Thymus (tissue), 11 donors: ENCODE measurements around the gene HOXC6. TPM values are rescaled to one million over a fixed set of nuclear protein-coding genes. Genes with fewer than 3 reads are reported as not detected.
"Not testable (repeated sequence)": the region's sequence is repeated elsewhere in the genome, so short reads cannot be mapped to it uniquely, and the experiment has no call there.

ENCODE experiments used
- DNase-seq, 9 donors: peaks; one replicate each; pipeline ENCODE4 v3.0.0-alpha.2; 2013; ENCODE audit warnings: low spot score in 9 of 9, low read depth in 6 of 9, missing footprints in 1 of 9
- H3K27ac ChIP-seq, 2 donors: one replicate each; pipeline ENCODE4 v1.5.1; 2013; ENCODE audit warnings: control low read depth in 1 of 2, low read depth in 1 of 2, low read length in 1 of 2, mild to moderate bottlenecking in 1 of 2, moderate library complexity in 1 of 2
- H3K27me3 ChIP-seq, 2 donors: one replicate each; pipeline ENCODE4 v1.5.1; 2013; ENCODE audit warnings: low read length in 1 of 2; ENCODE audit not compliant: control insufficient read depth in 2 of 2, insufficient read depth in 1 of 2
- H3K36me3 ChIP-seq, 2 donors: one replicate each; pipeline ENCODE4 v1.5.1; 2013; ENCODE audit warnings: low read length in 1 of 2, mild to moderate bottlenecking in 1 of 2, moderate library complexity in 1 of 2; ENCODE audit not compliant: control insufficient read depth in 2 of 2, insufficient read depth in 2 of 2
- H3K4me1 ChIP-seq, 2 donors: one replicate each; pipeline ENCODE4 v1.5.1; 2013; ENCODE audit warnings: low read length in 2 of 2; ENCODE audit not compliant: control insufficient read depth in 2 of 2, insufficient read depth in 2 of 2
- H3K4me3 ChIP-seq, 2 donors: one replicate each; pipeline ENCODE4 v1.5.1; 2013; ENCODE audit warnings: low read length in 2 of 2, control low read depth in 1 of 2, mild to moderate bottlenecking in 1 of 2
- H3K9me3 ChIP-seq, 2 donors: one replicate each; pipeline ENCODE4 v1.5.1; 2013; ENCODE audit warnings: low read length in 1 of 2, mild to moderate bottlenecking in 1 of 2; ENCODE audit not compliant: control insufficient read depth in 2 of 2, insufficient read depth in 1 of 2
- WGBS: extraction: QIAGEN DNeasy Blood & Tissue Kit; methylation state at CpG from one replicate; pipeline ENCODE4 v1.1.7; 2013; 5-methylcytosine and 5-hydroxymethylcytosine counted together
- polyA plus RNA-seq: library from polyadenylated mRNA; stranded (reverse); fragments of 200-250 nt; gene quantifications from one replicate; pipeline ENCODE4 v1.2.3, GENCODE V29; 2013
- total RNA-seq: library from RNA; stranded (reverse); fragments of 120-200 nt; gene quantifications from one replicate; pipeline ENCODE4 v1.2.4, GENCODE V29; 2013
- donor health status: healthy.

The HOXC6 gene
- total and polyA plus RNA-seq, 2 donors = 0.14 to 0.43 TPM

- 66% methylated on average over 5 of the region's 5 CpGs for WGBS
- Histone ChIP-seq H3K4me1 (no peaks in the 10 kb centered on the region), H3K36me3 (no peaks in the 10 kb centered on the region), H3K9me3 (peaks cover 0 to 3% of the 10 kb centered on the region in 2 donors), H3K27ac (no peak overlapping the region), H3K4me3 (no peak overlapping the region), H3K27me3 (peaks cover 80 to 99% of the 10 kb centered on the region in 2 donors)
- DNase-seq = no peak
Observed at GRCh38 chr12:54038284-54038870, 10.1 kb downstream of the HOXC6 start.

DNA sequence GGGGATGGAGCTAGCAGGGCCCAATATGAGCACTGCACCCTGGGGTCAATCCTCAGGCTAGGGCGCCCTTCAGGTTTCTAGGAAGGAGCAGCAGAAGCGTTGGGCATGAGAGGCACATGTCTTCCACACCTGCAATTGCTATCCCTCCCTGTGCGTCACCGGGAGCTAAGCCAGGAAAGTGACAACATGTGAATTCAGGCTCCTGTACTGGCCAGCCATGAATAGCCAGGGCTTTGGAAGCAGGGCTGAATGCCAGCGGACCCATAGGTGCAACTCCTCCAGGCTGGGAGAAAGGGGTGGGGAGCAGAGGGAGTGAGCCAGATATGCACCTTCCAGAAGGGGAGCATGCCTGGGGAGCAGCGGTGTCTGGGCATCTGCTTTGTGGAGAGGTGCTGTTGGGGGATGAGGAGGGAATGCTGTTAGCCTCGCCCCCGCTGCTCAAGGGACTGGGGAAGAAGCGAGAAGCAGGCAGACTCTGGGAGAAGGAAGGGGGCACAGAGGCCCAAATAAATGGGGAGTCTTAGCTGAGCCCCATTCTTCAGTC lies 10.7 kb downstream of the HOXC6 start:
- no peak for DNase-seq
- Histone ChIP-seq H3K36me3 (no peaks in the 10 kb centered on the region), H3K27ac (no peak overlapping the region), H3K9me3 (peaks cover 0 to 3% of the 10 kb centered on the region in 2 donors), H3K4me1 (no peaks in the 10 kb centered on the region), H3K4me3 (no peak overlapping the region), H3K27me3 (peaks cover 74 to 99% of the 10 kb centered on the region in 2 donors)
- WGBS = 56% methylated on average over 9 of the region's 9 CpGs

GRCh38 chr12:54039417-54040147 lies 11.3 kb downstream of the HOXC6 start:
- DNase-seq = no peak
- Histone ChIP-seq H3K4me3 (no peak overlapping the region), H3K9me3 (peaks cover 0 to 3% of the 10 kb centered on the region in 2 donors), H3K4me1 (no peaks in the 10 kb centered on the region), H3K27ac (no peak overlapping the region), H3K27me3 (peaks cover 72 to 99% of the 10 kb centered on the region in 2 donors), H3K36me3 (no peaks in the 10 kb centered on the region)
- 31% methylated on average over 16 of the region's 16 CpGs for WGBS

- no peak for DNase-seq
- Histone ChIP-seq H3K4me1 (no peaks in the 10 kb centered on the region), H3K27me3 (peaks cover 71 to 99% of the 10 kb centered on the region in 2 donors), H3K36me3 (no peaks in the 10 kb centered on the region), H3K9me3 (peaks cover 0 to 3% of the 10 kb centered on the region in 2 donors), H3K4me3 (no peak overlapping the region), H3K27ac (no peak overlapping the region)
- 35% methylated on average over 4 of the region's 4 CpGs for WGBS
Observed at GRCh38 chr12:54040148-54040494, 11.9 kb downstream of the HOXC6 start.

DNA sequence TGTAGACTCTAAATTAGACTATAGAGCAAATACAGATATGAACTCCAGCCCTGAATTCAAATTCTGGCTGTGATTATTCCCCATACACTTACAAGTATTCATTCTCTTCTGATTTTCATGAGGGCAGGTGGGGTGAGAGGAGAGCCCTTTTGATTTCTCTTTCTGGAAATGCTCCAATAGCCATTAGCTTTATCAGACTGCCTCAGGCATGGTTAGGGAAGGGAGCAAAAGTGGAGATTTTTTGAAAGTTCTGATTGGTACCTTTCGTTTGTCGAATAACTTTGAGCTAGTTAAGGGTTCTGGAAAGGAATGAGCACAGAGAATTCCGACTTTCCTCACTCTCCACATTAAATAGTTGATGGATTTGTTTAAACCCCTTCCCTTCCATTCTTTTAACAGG lies 12.4 kb downstream of the HOXC6 start:
- Histone ChIP-seq H3K27me3 (peaks cover 66 to 99% of the 10 kb centered on the region in 2 donors), H3K4me1 (no peaks in the 10 kb centered on the region), H3K36me3 (no peaks in the 10 kb centered on the region), H3K4me3 (no peak overlapping the region), H3K27ac (no peak overlapping the region), H3K9me3 (peaks cover 0 to under 1% of the 10 kb centered on the region in 2 donors)
- 69% methylated on average over 3 of the region's 3 CpGs for WGBS
- no peak for DNase-seq

GRCh38 chr12:54041097-54041690 lies 13.0 kb downstream of the HOXC6 start:
- Histone ChIP-seq H3K27me3 (peaks cover 66 to 99% of the 10 kb centered on the region in 2 donors), H3K36me3 (no peaks in the 10 kb centered on the region), H3K9me3 (peaks cover 0 to 3% of the 10 kb centered on the region in 2 donors), H3K4me1 (no peaks in the 10 kb centered on the region), H3K4me3 (no peak overlapping the region), H3K27ac (no peak overlapping the region)
- DNase-seq = no peak
- WGBS = 54% methylated on average over 2 of the region's 2 CpGs

- DNase-seq, H3K27ac ChIP-seq, H3K9me3 ChIP-seq, H3K4me3 ChIP-seq, H3K36me3 ChIP-seq, H3K4me1 ChIP-seq: not testable (repeated sequence)
- H3K27me3 ChIP-seq = peaks cover 66 to 99% of the 10 kb centered on the region in 2 donors
- WGBS = 59% methylated on average over 6 of the region's 6 CpGs
Observed at GRCh38 chr12:54042033-54042432, 13.8 kb downstream of the HOXC6 start.

- Histone ChIP-seq H3K36me3 (no peaks in the 10 kb centered on the region), H3K4me3 (no peak overlapping the region), H3K9me3 (peaks cover 0 to 4% of the 10 kb centered on the region in 2 donors), H3K27ac (no peak overlapping the region), H3K4me1 (no peaks in the 10 kb centered on the region), H3K27me3 (peaks cover 62 to 99% of the 10 kb centered on the region in 2 donors)
- WGBS = 35% methylated on average over 6 of the region's 6 CpGs
- DNase-seq = no peak
Observed at GRCh38 chr12:54042970-54043853, 15.0 kb downstream of the HOXC6 start.
